HG03045 (cell line): ENCODE data around the gene CNTRL.

Experiments used
- ATAC-seq: cut with Tn5 transposase; IDR thresholded peaks from one replicate; pipeline ENCODE4 v1.9.1; 2021; ENCODE audit warnings: mild to moderate bottlenecking, moderate library complexity; ENCODE audit not compliant: unreplicated experiment

CNTRL gene

GRCh38 chr9:121201045-121201737 lies 126.4 kb downstream of the CNTRL start:
- peak; percentile 35 for ATAC-seq

- peak; percentile 90 for ATAC-seq
Measured at GRCh38 chr9:121201738-121202533, 127.2 kb downstream of the CNTRL start, which contains the start of gene RAB14. TSS of gene RAB14 (minus strand) at chr9:121201869. CDS start at chr9:121193412, 8,457 bp downstream.

DNA sequence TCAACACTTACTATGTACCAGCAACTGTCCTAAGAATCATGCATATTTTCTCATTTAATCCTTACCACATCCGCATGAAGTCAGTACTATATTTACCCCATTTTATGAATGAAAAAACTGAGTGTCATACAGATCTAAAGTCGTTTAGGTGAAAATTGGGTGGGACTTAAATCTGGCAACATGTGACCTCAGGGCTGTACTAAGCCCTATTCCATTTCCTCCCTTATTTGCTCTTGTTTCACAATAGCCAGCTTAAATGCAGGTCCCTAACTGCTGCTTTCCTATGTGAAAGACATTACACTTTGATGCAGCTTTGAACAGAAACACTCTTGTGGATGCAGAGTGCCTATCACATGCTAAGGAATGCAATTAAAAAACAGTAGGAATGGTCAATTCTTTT lies 129.4 kb downstream of the CNTRL start:
- ATAC-seq, result no peak

DNA sequence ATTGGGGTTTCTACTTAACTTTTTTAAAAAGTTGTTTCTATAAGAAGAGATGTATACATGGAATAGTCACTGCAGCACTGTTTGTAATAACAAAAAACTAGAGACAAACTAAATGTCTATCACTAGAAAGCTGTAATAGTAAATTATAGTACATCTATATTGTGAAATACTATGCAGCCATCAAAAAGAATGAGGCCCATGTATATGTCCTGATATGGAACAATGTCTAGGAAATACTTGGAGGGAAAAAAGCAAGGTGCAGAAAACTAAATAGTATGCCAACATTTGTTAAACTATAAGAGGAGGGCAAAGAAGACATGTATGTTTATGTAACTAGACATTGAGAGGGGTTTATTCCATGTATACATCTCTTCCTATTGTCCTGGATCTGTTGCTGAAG lies 129.9 kb downstream of the CNTRL start:
- ATAC-seq, result no peak

GRCh38 chr9:121206516-121207370 lies 132.0 kb downstream of the CNTRL start:
- ATAC-seq, result peak; percentile 17

DNA sequence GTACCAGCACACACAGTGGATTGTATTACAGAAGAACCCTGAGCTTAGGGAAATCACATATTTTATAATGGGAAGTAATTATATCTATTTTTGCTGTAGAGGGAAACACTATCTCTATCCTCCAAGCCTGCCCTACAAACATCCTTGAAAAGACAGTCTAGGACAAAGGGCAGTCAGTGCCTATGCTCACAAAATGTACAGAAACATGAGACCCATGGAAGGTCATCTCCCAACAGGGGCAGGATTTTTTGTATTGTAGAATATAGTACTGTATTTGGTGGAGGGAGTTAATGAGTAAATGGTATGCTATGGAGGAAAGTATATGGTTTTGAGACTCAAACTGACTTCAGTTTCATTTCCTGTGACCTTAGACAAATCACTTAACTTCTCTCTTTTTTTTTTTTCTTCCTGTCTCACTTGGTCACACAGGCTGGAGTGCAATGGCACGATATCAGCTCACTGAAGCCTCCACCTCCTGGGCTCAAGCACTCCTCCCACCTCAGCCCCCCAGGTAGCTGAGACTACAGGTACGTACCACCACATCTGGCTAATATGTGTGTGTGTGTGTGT lies 132.7 kb downstream of the CNTRL start:
- ATAC-seq, result peak; percentile 71

DNA sequence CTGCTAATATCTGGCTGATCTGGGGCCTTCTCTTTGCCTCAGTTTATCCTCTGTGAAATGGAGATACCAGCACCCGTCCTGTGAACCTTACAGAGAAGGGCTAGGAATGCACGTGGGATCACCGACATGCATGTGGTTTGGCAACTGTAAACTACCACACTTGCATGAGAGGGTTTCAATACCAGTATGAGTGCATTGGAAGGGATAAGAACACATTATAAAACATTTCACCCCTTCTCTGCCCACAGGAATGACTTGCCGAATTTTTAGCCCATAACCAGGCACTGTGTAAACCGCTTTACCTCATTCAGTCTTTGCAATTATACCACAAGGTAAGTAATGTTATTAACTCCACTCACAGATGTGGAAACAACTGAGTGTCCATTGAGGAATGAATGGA lies 135.8 kb downstream of the CNTRL start:
- ATAC-seq, result no peak

DNA sequence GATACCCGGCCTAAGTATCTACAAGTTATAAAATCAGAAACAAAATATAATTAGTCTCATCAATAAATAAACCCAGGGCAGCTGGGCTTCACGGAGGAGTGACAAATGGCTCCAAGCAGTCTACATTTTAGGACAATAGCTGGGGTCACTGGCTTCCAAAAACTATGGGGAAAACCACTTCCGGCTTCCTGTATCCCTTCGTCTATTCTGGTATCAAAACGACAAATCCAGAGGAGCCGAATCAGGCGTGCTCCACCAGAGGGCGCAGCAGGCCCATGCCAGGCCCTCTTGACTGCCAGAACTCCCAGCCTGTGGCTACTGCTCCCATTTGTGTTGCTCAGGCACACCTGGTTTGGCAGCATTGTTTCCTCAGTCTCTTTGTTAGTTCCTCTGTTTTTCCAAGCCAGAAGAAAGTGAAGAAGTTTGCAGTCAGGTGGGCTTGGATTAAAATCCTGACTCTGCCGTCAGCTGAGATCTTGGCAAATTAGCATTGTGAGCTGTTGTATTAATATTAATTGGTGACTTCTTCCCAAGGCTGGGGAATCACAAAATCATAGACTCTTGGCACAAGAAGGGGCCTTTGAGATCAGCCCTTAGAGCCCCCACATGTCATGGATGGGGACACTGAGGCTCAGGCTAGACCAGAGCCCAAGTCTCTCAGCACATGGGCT lies 138.5 kb downstream of the CNTRL start:
- no peak for ATAC-seq

- no peak for ATAC-seq
Measured at GRCh38 chr9:121214005-121214404, 139.2 kb downstream of the CNTRL start.

GRCh38 chr9:121216271-121216805 lies 141.6 kb downstream of the CNTRL start:
- no peak for ATAC-seq

- ATAC-seq, result no peak
Measured at GRCh38 chr9:121217609-121218292, 143.0 kb downstream of the CNTRL start.

DNA sequence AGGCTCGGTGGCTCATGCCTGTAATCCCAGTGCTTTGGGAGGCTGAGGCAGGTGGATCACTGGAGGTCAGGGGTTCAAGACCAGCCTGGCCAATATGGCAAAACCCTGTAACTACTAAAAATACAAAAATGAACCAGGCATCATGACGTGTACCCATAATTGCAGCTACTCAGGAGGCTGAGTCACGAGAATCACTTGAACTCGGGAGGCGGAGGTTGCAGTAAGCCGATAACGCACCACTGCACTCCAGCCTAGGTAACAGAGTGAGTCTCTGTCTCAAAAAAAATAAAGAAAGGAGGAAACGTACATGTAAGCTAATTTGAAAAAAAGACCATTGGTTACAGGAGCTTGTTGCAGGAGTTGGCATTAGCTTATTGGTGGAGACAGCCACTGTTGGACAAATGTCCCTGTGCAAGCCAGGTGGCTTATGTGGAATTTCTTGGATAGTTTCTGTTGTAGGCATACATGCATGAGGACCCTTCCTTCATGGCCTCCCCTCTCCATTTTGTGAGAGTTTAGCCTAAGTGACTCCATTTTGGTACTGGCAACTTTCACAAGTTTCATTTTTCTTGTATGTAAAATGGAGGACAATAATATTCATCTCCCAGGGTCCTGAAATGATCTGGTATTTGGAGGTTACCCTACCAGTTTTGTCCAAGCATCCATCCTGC lies 143.7 kb downstream of the CNTRL start:
- ATAC-seq, result no peak

- no peak for ATAC-seq
Measured at GRCh38 chr9:121219530-121219929, 144.8 kb downstream of the CNTRL start.

DNA sequence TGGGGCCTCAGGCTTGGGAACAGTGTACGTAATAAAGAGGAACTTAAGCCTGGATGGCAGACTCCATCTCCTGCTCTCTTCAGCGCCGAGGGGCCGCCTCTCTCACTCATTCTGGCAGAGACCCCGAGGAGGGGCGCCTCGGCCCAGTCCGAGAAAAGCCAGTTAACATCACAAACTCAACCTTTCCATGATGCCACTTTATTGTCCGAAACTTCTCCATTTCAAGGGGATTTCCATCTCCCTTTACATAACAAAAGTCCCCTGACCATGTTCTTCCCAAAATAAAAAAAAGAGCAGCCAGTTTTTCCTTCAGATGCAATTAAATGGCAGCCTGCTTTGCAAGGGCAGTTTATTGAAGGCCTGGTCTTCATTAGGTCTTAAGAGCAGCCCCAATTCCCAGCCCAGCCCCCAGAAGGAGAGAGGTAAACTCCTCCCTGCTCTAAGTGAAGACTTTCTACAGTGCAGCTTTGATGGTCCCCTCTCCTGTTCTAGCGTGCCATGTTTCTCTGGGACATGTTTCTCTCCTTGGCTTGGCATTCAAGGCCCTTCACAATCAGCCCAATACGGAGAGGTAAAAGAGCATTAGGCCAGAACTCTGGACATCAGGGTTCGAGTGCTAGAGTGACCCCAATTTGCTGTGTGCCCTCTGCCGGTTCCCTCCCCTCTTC lies 146.4 kb downstream of the CNTRL start:
- ATAC-seq, result no peak

GRCh38 chr9:121221664-121222055 lies 146.9 kb downstream of the CNTRL start:
- ATAC-seq, result no peak

- no peak for ATAC-seq
Measured at GRCh38 chr9:121222524-121223171, 147.9 kb downstream of the CNTRL start.

- ATAC-seq, result no peak
Measured at GRCh38 chr9:121225240-121225639, 150.5 kb downstream of the CNTRL start.

DNA sequence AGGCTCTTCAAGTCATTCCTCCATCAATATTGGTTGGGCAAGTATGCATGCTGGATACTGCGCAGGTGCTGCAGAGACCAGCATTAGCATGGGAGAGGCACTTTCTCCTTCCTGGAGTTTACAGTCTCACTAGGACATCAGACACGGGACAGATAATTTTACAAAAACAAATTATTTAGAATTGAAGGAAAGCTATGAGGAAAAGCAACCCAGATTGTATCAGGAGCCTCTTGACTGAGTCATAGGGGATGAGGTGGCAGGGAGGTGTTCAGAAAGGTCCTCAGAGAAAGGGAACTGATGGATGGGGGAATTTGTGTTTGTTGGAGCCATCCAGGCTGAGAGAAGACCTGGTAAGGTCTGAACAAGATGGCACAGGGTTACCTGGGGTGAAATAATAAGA lies 151.4 kb downstream of the CNTRL start:
- ATAC-seq, result no peak
